HepG2 (cell line): ENCODE data around the gene SDR42E2. TPM values are rescaled to one million over a fixed set of nuclear protein-coding genes. Genes with fewer than 3 reads are reported as not detected.

Experiments used
- BHLHE40 ChIP-seq: IDR thresholded peaks from 2 replicates; pipeline ENCODE4 v1.6.1; 2011; ENCODE audit warnings: low read length, improper control_type of control experiment
- E2F1 ChIP-seq: sonication (generic); formaldehyde crosslinking; IDR thresholded peaks from 2 replicates; pipeline ENCODE4 v1.5.0; 2020; ENCODE audit warnings: missing genetic modification reagents
- ELK4 ChIP-seq: sonication (generic); formaldehyde crosslinking; IDR thresholded peaks from 2 replicates; pipeline ENCODE4 v1.9.0; 2021; ENCODE audit warnings: missing genetic modification reagents, borderline replicate concordance
- HMG20A ChIP-seq: IDR thresholded peaks from 2 replicates; pipeline ENCODE4 v1.6.1; 2016; ENCODE audit warnings: borderline replicate concordance
- MIER3 ChIP-seq: IDR thresholded peaks from 2 replicates; pipeline ENCODE4 v1.6.1; 2016; ENCODE audit warnings: missing compliant biosample characterization, borderline replicate concordance
- MXD3 ChIP-seq: IDR thresholded peaks from 2 replicates; pipeline ENCODE4 v1.6.1; 2016; ENCODE audit warnings: mild to moderate bottlenecking, missing biosample characterization, missing genetic modification reagents
- NR2F2 ChIP-seq: IDR thresholded peaks from 2 replicates; pipeline ENCODE4 v1.6.1; 2012; ENCODE audit warnings: low read depth, inconsistent platforms, borderline replicate concordance
- SCMH1 ChIP-seq: sonication (generic); formaldehyde crosslinking; IDR thresholded peaks from 2 replicates; pipeline ENCODE4 v1.9.0; 2021; ENCODE audit warnings: missing genetic modification reagents, mild to moderate bottlenecking, borderline replicate concordance
- TARDBP ChIP-seq: sonication (generic); formaldehyde crosslinking; IDR thresholded peaks from 2 replicates; pipeline ENCODE4 v1.8.0; 2022; ENCODE audit warnings: mild to moderate bottlenecking, missing genetic modification reagents
- THAP9 ChIP-seq: sonication (generic); formaldehyde crosslinking; IDR thresholded peaks from 2 replicates; pipeline ENCODE4; 2020; ENCODE audit warnings: missing genetic modification reagents, mild to moderate bottlenecking, borderline replicate concordance
- TMF1 ChIP-seq: sonication (generic); formaldehyde crosslinking; IDR thresholded peaks from 2 replicates; pipeline ENCODE4 v1.8.1; 2022; ENCODE audit warnings: low read depth, missing genetic modification reagents
- TOE1 ChIP-seq: sonication (generic); formaldehyde crosslinking; IDR thresholded peaks from 2 replicates; pipeline ENCODE4 v1.4.0; 2020; ENCODE audit warnings: mild to moderate bottlenecking, missing genetic modification reagents
- ZBTB20 ChIP-seq: sonication (generic); formaldehyde crosslinking; IDR thresholded peaks from 2 replicates; pipeline ENCODE4 v1.8.1; 2023; ENCODE audit warnings: missing genetic modification reagents, low read depth, mild to moderate bottlenecking, borderline replicate concordance
- ZNF556 ChIP-seq: sonication (generic); formaldehyde crosslinking; IDR thresholded peaks from 2 replicates; pipeline ENCODE4 v1.4.0; 2020; ENCODE audit warnings: mild to moderate bottlenecking, missing genetic modification reagents, borderline replicate concordance
- ZNF644 ChIP-seq: IDR thresholded peaks from 2 replicates; pipeline ENCODE4 v1.6.1; 2016; ENCODE audit warnings: low read depth
- ZNF788 ChIP-seq: sonication (generic); formaldehyde crosslinking; IDR thresholded peaks from 2 replicates; pipeline ENCODE4 v1.5.0; 2020; ENCODE audit warnings: mild to moderate bottlenecking, missing genetic modification reagents, borderline replicate concordance
- ZNF816 ChIP-seq: sonication (generic); formaldehyde crosslinking; IDR thresholded peaks from 2 replicates; pipeline ENCODE4 v1.8.0; 2022; ENCODE audit warnings: missing genetic modification reagents, mild to moderate bottlenecking, borderline replicate concordance
- polyA plus RNA-seq, 8 experiments: library from polyadenylated mRNA; depleted of rRNA in 3 of 8; stranded (reverse) in 7 of 8; unstranded in 1 of 8; fragments of >200 nt; fragmentation: Illumina TruSeq in 4 of 8; extraction: Trizol in 4 of 8; gene quantifications; 2 replicates each; pipeline versions ENCODE4 v1.2.1 to v1.2.3, GENCODE V29; 2011 to 2016; ENCODE audit warnings: low read depth in 4 of 8, missing spikeins in 1 of 8, mixed read lengths in 1 of 8; ENCODE audit not compliant: insufficient read depth in 1 of 8
- total RNA-seq, 5 experiments: library from RNA; depleted of rRNA; stranded (reverse); fragments of >200 nt; fragmentation: Illumina TruSeq; extraction: Trizol; gene quantifications; 2 replicates each; pipeline ENCODE4 v1.2.3, GENCODE V29; 2016; ENCODE audit warnings: low read depth in 1 of 5
- TF ChIP-seq, protein P1 (sequence below): sonication (generic); formaldehyde crosslinking; IDR thresholded peaks from 2 replicates; pipeline ENCODE4 v1.4.0; 2020; ENCODE audit warnings: missing genetic modification reagents
- TF ChIP-seq, protein P2 (sequence below): sonication (generic); formaldehyde crosslinking; IDR thresholded peaks from 2 replicates; pipeline ENCODE4 v1.4.0; 2020; ENCODE audit warnings: low read depth, mild to moderate bottlenecking, missing genetic modification reagents

SDR42E2 gene
- total and polyA plus RNA-seq, 2 of the 13 experiments (the other 11 are each of a cell fraction or from before 2014, with no cell fraction given), result 0.05 to 0.11 TPM

GRCh38 chr16:22190776-22191531 is 28.6 kb downstream of the SDR42E2 start (continued):
- TF ChIP-seq MXD3 (CRISPR knock-in tag) (no peak; the same call in 1 of the 2 replicates), ZNF788 (CRISPR knock-in tag) (peak; percentile 12; the same call in 1 of the 2 replicates), MIER3 (CRISPR knock-in tag) (peak; percentile 42; the same call in 1 of the 2 replicates), SCMH1 (CRISPR knock-in tag) (no peak), ZNF556 (CRISPR knock-in tag) (no peak; the same call in 1 of the 2 replicates), HMG20A (no peak), ZNF816 (CRISPR knock-in tag) (no peak), TARDBP (CRISPR knock-in tag) (no peak), THAP9 (CRISPR knock-in tag) (peak; percentile 83), TMF1 (CRISPR knock-in tag) (no peak), E2F1 (CRISPR knock-in tag) (no peak), ZNF644 (CRISPR knock-in tag) (no peak), ZBTB20 (CRISPR knock-in tag) (peak; percentile 13; the same call in 1 of the 2 replicates), NR2F2 (no peak), ELK4 (CRISPR knock-in tag) (no peak), BHLHE40 (peak; percentile 59; the same call in 1 of the 2 replicates), TOE1 (no peak)
- TF ChIP-seq, protein P1, sequence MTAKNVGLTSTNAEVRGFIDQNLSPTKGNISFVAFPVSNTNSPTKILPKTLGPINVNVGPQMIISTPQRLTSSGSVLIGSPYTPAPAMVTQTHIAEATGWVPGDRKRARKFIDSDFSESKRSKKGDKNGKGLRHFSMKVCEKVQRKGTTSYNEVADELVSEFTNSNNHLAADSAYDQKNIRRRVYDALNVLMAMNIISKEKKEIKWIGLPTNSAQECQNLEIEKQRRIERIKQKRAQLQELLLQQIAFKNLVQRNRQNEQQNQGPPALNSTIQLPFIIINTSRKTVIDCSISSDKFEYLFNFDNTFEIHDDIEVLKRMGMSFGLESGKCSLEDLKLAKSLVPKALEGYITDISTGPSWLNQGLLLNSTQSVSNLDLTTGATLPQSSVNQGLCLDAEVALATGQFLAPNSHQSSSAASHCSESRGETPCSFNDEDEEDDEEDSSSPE (CRISPR knock-in tag), result no peak
- TF ChIP-seq, protein P2, sequence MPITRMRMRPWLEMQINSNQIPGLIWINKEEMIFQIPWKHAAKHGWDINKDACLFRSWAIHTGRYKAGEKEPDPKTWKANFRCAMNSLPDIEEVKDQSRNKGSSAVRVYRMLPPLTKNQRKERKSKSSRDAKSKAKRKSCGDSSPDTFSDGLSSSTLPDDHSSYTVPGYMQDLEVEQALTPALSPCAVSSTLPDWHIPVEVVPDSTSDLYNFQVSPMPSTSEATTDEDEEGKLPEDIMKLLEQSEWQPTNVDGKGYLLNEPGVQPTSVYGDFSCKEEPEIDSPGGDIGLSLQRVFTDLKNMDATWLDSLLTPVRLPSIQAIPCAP (CRISPR knock-in tag), result no peak
